GM23338 (cell line): Measurements from ENCODE around the gene FRMD4A.

ENCODE experiments used
- CREB1 ChIP-seq: fragments of 250-450 bp; sonication (Bioruptor Pico); IDR thresholded peaks from 2 replicates; pipeline ENCODE4 v1.5.0; 2020; ENCODE audit warnings: low read depth, mild to moderate bottlenecking, moderate library complexity
- CTCF ChIP-seq, 2 experiments: fragments of 200-600 bp in 1 of 2; sonication (generic) in 1 of 2; conservative IDR thresholded peaks; 2 replicates each; pipeline versions ENCODE4 v1.5.1 to v1.6.1; 2016 to 2017; ENCODE audit warnings: antibody characterized with exemption in 2 of 2, low read depth in 2 of 2, mild to moderate bottlenecking in 2 of 2, moderate library complexity in 1 of 2
- ETS1 ChIP-seq: IDR thresholded peaks from 2 replicates; pipeline ENCODE4 v1.6.1; 2016; ENCODE audit warnings: antibody characterized with exemption
- EZH2 ChIP-seq: fragments of 200-600 bp; sonication (generic); IDR thresholded peaks from one replicate; pipeline ENCODE4 v1.8.0; 2017; ENCODE audit warnings: antibody characterized with exemption, mild to moderate bottlenecking, low read depth; ENCODE audit not compliant: unreplicated experiment
- EZH2phosphoT487 ChIP-seq: fragments of 200-600 bp; sonication (generic); IDR thresholded peaks from one replicate; pipeline ENCODE4 v1.8.1; 2018; ENCODE audit warnings: antibody characterized with exemption; ENCODE audit not compliant: unreplicated experiment
- JUNB ChIP-seq: IDR thresholded peaks from one replicate; pipeline ENCODE4 v1.6.1; 2016; ENCODE audit warnings: antibody characterized with exemption; ENCODE audit not compliant: unreplicated experiment
- POLR2AphosphoS5 ChIP-seq: IDR thresholded peaks from 2 replicates; pipeline ENCODE4 v1.6.1; 2016; ENCODE audit warnings: antibody characterized with exemption, low read depth
- STAT1 ChIP-seq: IDR thresholded peaks from one replicate; pipeline ENCODE4 v1.6.1; 2016; ENCODE audit warnings: antibody characterized with exemption; ENCODE audit not compliant: unreplicated experiment
- ZNF114 ChIP-seq: fragments of 250-450 bp; sonication (Bioruptor Pico); IDR thresholded peaks from 2 replicates; pipeline ENCODE4 v1.5.0; 2020; ENCODE audit warnings: mild to moderate bottlenecking, moderate library complexity
- ZNF331 ChIP-seq: fragments of 250-450 bp; sonication (Bioruptor Pico); IDR thresholded peaks from 2 replicates; pipeline ENCODE4 v1.5.0; 2020; ENCODE audit warnings: low read depth, mild to moderate bottlenecking, moderate library complexity
- TF ChIP-seq, protein P1 (sequence below): IDR thresholded peaks from one replicate; pipeline ENCODE4 v1.6.1; 2018; ENCODE audit warnings: antibody characterized with exemption; ENCODE audit not compliant: unreplicated experiment

- TF ChIP-seq CTCF (conservative IDR thresholded peaks at IDR 0.05; ENCODE audit: low read depth in 2 of 2) (peak; percentile 44 to 75), POLR2AphosphoS5 (no peak), JUNB (no peak), EZH2 (no peak), ZNF331 (CRISPR knock-in tag) (no peak), EZH2phosphoT487 (no peak), ZNF114 (CRISPR knock-in tag) (no peak), CREB1 (CRISPR knock-in tag) (no peak), ETS1 (no peak), STAT1 (no peak)
- TF ChIP-seq, protein P1, sequence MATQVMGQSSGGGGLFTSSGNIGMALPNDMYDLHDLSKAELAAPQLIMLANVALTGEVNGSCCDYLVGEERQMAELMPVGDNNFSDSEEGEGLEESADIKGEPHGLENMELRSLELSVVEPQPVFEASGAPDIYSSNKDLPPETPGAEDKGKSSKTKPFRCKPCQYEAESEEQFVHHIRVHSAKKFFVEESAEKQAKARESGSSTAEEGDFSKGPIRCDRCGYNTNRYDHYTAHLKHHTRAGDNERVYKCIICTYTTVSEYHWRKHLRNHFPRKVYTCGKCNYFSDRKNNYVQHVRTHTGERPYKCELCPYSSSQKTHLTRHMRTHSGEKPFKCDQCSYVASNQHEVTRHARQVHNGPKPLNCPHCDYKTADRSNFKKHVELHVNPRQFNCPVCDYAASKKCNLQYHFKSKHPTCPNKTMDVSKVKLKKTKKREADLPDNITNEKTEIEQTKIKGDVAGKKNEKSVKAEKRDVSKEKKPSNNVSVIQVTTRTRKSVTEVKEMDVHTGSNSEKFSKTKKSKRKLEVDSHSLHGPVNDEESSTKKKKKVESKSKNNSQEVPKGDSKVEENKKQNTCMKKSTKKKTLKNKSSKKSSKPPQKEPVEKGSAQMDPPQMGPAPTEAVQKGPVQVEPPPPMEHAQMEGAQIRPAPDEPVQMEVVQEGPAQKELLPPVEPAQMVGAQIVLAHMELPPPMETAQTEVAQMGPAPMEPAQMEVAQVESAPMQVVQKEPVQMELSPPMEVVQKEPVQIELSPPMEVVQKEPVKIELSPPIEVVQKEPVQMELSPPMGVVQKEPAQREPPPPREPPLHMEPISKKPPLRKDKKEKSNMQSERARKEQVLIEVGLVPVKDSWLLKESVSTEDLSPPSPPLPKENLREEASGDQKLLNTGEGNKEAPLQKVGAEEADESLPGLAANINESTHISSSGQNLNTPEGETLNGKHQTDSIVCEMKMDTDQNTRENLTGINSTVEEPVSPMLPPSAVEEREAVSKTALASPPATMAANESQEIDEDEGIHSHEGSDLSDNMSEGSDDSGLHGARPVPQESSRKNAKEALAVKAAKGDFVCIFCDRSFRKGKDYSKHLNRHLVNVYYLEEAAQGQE: no peak
These were observed 546.7 kb downstream of the FRMD4A start for GRCh38 chr10:13784067-13784466.
